ENCODE results near the gene ARID5B. TPM values are rescaled to one million over a fixed set of nuclear protein-coding genes. Genes with fewer than 3 reads are reported as not detected.

Gene ARID5B
- polyA plus RNA-seq, 1 donor from 2014 or later: 2.1 TPM

DNA sequence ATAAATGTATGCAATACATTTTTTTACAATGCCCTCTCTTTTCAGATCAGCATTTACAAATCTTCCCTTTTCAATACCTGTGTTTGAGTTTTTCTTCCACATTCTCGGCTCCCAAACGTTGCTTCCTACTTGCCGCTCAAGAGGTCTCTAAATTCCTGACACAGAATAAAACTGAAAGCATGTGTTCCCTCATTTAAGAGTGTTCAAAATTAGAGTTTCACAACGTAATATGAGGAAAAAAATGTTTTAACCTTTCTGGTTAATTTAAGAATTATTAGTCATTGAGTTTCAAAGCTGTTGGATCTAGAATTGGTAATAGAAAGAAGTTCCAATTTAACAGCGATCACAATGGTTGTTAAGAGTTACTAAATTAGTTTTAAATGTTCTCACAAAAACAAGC is 100.4 kb downstream of the ARID5B start:
- Histone ChIP-seq H2AFZ (ENCODE audit: low read depth, low read length) (no peak overlapping the region), H3K27me3 (ENCODE audit: insufficient read depth, low read depth, low read length) (no peaks in the 10 kb centered on the region), H3K9me3 (ENCODE audit: low read length) (no peaks in the 10 kb centered on the region), H4K20me1 (ENCODE audit: insufficient read depth) (no peaks in the 10 kb centered on the region), H3K36me3 (ENCODE audit: insufficient read depth, low read length) (no peaks in the 10 kb centered on the region), H3F3A (ENCODE audit: insufficient read depth, low read length, poor library complexity, severe bottlenecking) (no peaks in the 10 kb centered on the region), H3K27ac (ENCODE audit: low read length) (no peak overlapping the region), H3K9me2 (ENCODE audit: insufficient read depth, low read length) (no peaks in the 10 kb centered on the region), H3K79me2 (replicated peaks; ENCODE audit: insufficient read depth, low read length) (no peaks in the 10 kb centered on the region), H3K4me2 (ENCODE audit: low read length) (no peak overlapping the region), H3K9ac (ENCODE audit: low read length) (no peak overlapping the region), H3K4me3 (ENCODE audit: low read length) (no peak overlapping the region)
- no peak for TF ChIP-seq TAF1 (IDR thresholded peaks at IDR 0.05; ENCODE audit: low read depth)
- TF ChIP-seq MXI1 (conservative IDR thresholded peaks at IDR 0.05; ENCODE audit: poor library complexity, severe bottlenecking): no peak
- TF ChIP-seq POLR2AphosphoS5 (IDR thresholded peaks at IDR 0.05): no peak
- no peak for TF ChIP-seq RAD21 (conservative IDR thresholded peaks at IDR 0.05)
- TF ChIP-seq, protein P1, sequence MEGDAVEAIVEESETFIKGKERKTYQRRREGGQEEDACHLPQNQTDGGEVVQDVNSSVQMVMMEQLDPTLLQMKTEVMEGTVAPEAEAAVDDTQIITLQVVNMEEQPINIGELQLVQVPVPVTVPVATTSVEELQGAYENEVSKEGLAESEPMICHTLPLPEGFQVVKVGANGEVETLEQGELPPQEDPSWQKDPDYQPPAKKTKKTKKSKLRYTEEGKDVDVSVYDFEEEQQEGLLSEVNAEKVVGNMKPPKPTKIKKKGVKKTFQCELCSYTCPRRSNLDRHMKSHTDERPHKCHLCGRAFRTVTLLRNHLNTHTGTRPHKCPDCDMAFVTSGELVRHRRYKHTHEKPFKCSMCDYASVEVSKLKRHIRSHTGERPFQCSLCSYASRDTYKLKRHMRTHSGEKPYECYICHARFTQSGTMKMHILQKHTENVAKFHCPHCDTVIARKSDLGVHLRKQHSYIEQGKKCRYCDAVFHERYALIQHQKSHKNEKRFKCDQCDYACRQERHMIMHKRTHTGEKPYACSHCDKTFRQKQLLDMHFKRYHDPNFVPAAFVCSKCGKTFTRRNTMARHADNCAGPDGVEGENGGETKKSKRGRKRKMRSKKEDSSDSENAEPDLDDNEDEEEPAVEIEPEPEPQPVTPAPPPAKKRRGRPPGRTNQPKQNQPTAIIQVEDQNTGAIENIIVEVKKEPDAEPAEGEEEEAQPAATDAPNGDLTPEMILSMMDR (IDR thresholded peaks at IDR 0.05; ENCODE audit: poor library complexity, severe bottlenecking): no peak
- TF ChIP-seq EP300 (conservative IDR thresholded peaks at IDR 0.05; ENCODE audit: poor library complexity, severe bottlenecking): no peak
- TF ChIP-seq, protein P2, sequence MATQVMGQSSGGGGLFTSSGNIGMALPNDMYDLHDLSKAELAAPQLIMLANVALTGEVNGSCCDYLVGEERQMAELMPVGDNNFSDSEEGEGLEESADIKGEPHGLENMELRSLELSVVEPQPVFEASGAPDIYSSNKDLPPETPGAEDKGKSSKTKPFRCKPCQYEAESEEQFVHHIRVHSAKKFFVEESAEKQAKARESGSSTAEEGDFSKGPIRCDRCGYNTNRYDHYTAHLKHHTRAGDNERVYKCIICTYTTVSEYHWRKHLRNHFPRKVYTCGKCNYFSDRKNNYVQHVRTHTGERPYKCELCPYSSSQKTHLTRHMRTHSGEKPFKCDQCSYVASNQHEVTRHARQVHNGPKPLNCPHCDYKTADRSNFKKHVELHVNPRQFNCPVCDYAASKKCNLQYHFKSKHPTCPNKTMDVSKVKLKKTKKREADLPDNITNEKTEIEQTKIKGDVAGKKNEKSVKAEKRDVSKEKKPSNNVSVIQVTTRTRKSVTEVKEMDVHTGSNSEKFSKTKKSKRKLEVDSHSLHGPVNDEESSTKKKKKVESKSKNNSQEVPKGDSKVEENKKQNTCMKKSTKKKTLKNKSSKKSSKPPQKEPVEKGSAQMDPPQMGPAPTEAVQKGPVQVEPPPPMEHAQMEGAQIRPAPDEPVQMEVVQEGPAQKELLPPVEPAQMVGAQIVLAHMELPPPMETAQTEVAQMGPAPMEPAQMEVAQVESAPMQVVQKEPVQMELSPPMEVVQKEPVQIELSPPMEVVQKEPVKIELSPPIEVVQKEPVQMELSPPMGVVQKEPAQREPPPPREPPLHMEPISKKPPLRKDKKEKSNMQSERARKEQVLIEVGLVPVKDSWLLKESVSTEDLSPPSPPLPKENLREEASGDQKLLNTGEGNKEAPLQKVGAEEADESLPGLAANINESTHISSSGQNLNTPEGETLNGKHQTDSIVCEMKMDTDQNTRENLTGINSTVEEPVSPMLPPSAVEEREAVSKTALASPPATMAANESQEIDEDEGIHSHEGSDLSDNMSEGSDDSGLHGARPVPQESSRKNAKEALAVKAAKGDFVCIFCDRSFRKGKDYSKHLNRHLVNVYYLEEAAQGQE (IDR thresholded peaks at IDR 0.05; ENCODE audit: borderline replicate concordance): no peak
- no peak for TF ChIP-seq EZH2 (IDR thresholded peaks at IDR 0.05; ENCODE audit: borderline replicate concordance, insufficient read depth, low read length, poor library complexity, severe bottlenecking)
- TF ChIP-seq SMC3 (conservative IDR thresholded peaks at IDR 0.05; ENCODE audit: poor library complexity): no peak

DNA sequence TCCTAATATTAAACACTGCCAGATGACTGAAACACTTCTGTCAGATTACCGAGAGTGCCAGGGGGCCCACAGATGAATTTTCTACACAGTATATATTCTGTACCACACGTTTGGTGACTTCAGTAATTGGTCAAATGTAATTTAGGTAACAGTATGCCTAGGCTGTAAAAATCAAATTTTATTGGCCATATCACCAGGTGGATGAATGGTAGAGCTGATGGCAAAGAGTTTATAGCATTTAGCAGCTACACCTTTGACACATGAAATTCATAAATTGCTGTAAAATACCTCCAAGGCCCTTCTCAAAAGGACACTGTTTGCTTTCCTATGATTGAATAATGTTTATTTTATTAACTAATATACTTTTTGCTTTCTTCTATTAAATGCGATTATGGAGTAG is 101.3 kb downstream of the ARID5B start:
- Histone ChIP-seq H3K4me2 (ENCODE audit: low read length) (no peak overlapping the region), H3K9me2 (ENCODE audit: insufficient read depth, low read length) (no peaks in the 10 kb centered on the region), H3K27ac (ENCODE audit: low read length) (no peak overlapping the region), H2AFZ (ENCODE audit: low read depth, low read length) (no peak overlapping the region), H3K36me3 (ENCODE audit: insufficient read depth, low read length) (no peaks in the 10 kb centered on the region), H3K27me3 (ENCODE audit: insufficient read depth, low read depth, low read length) (no peaks in the 10 kb centered on the region), H4K20me1 (ENCODE audit: insufficient read depth) (no peaks in the 10 kb centered on the region), H3K9ac (ENCODE audit: low read length) (no peak overlapping the region), H3F3A (ENCODE audit: insufficient read depth, low read length, poor library complexity, severe bottlenecking) (no peaks in the 10 kb centered on the region), H3K9me3 (ENCODE audit: low read length) (no peaks in the 10 kb centered on the region), H3K4me3 (ENCODE audit: low read length) (no peak overlapping the region), H3K79me2 (replicated peaks; ENCODE audit: insufficient read depth, low read length) (no peaks in the 10 kb centered on the region)
- TF ChIP-seq, protein P2 (IDR thresholded peaks at IDR 0.05; ENCODE audit: borderline replicate concordance): no peak
- TF ChIP-seq TAF1 (IDR thresholded peaks at IDR 0.05; ENCODE audit: low read depth): no peak

All from neural cell (in vitro differentiated cells).